GM19467 (cell line): Measurements from ENCODE around the gene PDGFD.

Experiments
- ATAC-seq: cut with Tn5 transposase; IDR thresholded peaks from one replicate; pipeline ENCODE4 v1.9.1; 2021; ENCODE audit warnings: mild to moderate bottlenecking, moderate library complexity; ENCODE audit not compliant: unreplicated experiment

PDGFD gene

DNA sequence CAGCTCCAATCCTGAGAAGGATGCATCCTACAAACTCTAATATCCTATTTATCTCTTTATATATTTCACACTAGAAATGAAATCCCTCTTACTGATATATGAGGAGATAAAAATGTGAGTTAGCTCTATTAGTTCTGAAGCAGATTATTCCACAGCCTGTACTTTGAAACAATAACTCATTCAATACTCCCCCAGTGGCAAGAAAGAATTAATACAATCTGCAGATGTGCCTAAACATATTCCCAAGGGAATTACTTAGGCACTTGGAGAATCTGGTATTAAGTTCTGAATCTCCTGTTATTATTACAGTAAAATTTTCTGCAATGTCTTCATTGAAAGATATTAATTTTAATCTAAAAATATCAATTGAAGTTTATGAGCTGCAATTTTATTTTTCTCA, 68.2 kb downstream of the PDGFD start:
- ATAC-seq, result no peak

- ATAC-seq, result no peak
Observed at GRCh38 chr11:104094576-104094975, 69.4 kb downstream of the PDGFD start.

DNA sequence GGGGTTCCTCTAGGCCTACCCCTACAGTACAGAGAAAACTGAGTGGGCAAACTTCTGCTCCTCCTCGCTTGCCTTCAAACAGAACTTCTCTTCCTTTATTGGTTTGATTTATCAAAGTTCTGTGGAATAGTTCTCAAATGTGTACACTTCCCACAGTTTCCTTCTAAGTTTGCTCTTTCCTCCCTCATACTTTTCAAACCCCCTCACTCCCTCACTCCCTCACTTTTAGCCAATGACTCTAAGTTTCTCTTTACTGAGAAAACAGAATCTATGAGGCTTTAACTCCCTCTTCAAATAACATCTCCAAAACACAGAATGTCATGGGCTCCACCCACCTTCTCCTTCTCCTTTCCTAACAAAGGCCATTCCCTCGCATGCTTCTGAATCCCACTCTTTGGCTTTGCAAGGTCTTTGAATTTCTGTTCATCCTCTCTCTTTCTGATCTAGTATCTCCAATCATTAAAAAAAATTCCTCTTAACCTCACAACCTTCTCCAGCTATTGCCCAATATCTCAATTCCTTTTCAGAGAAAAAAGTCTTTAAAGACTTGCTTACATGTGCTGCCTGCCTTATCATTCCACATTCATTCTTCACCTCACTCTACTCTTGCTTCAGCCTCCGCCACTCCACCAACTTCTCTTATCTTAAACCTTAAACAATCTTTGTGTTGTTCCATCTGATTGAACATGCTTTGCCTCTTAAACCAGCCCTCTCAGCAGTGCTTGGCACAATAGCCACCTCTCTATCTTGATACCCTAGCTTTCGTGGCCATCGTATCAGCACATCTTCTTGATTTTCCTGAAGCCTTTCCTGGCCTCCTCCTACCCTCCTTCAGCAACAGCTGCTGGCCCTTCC, 70.3 kb downstream of the PDGFD start:
- no peak for ATAC-seq

DNA sequence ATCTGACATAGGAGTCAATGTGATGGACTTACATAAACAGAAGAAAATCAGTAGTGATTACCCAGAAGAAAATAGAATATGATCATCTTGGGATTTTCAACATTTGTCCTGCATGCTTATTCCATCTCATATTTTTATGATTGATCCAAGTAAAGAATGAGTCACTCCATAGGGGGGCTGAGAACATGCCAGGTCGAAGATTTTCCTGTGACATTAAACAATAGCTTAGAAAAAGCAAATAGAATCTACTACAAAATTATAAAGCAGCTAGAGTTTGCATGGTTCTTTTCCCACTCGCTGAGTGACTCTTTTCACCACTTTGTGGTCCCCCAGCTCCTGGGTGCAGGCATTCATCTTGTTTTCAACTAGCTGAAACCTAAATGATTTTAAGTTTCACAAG, 71.2 kb downstream of the PDGFD start:
- no peak for ATAC-seq

- ATAC-seq, result no peak
Observed at GRCh38 chr11:104091281-104092096, 72.5 kb downstream of the PDGFD start.

DNA sequence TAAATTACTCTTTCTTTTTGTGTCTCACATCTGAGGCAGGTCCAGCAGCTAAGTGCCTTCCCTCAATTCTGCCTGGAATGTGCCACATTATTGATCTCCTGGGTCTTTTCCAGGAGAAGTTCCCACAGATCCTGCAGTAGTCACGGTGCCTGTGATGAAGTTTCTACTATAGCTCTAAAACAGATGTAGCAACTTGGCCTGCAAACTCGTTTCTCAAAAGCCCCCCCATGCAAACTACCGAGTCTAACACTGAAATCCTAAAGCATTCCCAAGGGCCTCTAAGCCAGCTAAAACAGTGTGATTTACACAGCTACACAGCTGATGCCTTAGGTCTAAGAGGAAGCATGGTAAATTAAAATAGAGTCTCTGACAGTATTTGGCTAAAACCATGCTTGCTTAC, 73.2 kb downstream of the PDGFD start:
- ATAC-seq, result no peak

GRCh38 chr11:104089481-104089880, 74.5 kb downstream of the PDGFD start:
- ATAC-seq, result no peak

DNA sequence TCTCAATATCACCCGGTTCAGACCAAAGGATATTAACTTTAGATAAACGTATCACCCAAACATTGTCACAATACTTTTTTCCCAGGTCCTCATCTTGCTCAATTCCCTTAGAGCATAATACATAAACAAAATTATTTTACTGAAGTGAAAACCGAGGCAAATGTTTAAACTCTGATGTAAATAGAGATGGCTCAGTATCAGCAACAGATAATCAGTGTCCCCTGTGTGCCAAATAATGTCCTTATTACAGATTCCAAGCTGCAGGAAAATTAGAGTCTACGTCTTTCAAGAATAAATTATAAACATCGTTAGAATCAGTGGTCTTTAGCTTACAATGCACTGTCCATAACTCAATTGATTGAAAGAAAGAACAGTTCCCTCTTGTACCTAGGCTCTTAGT, 77.3 kb downstream of the PDGFD start:
- ATAC-seq, result no peak

- no peak for ATAC-seq
Observed at GRCh38 chr11:104078995-104079394, 85.0 kb downstream of the PDGFD start.

DNA sequence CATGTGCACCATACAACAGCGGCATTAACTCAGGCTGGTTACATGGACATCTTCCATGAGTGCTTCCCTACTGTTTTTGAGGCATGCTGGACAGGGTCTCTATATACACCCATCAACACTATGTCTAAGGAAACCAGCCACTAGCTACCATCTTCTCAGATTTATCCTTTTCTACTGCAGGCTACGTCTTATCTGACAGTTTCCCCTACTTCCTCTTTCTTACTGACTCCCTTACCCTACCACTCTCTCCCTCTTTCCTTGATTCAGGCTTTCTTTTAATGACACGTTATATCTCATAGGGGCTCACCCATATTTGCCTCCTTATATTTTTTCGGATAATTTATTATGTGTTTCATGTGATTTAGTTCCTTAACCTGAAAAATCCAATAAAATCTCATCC, 85.7 kb downstream of the PDGFD start:
- no peak for ATAC-seq

DNA sequence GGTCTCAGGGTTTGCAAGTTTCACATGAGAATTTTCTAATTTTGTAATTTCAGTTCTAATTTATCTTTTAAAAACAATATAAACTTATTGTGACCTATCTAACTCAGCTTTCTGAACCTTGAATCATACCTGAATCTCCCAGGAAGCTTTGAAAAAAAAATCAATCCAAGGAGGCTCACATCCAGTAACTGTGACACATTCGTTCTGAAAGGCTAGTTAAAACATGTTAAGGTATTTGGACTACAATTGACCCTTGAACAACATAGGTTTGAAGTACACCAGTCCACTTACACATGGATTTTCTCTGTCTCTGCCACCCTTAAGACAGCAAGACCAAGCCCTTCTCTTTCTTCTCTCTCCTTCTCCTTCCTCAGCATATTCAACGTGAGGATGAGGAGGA, 87.5 kb downstream of the PDGFD start:
- ATAC-seq, result no peak

- no peak for ATAC-seq
Observed at GRCh38 chr11:104075706-104076105, 88.2 kb downstream of the PDGFD start.

- ATAC-seq, result no peak
Observed at GRCh38 chr11:104075091-104075490, 88.9 kb downstream of the PDGFD start.

DNA sequence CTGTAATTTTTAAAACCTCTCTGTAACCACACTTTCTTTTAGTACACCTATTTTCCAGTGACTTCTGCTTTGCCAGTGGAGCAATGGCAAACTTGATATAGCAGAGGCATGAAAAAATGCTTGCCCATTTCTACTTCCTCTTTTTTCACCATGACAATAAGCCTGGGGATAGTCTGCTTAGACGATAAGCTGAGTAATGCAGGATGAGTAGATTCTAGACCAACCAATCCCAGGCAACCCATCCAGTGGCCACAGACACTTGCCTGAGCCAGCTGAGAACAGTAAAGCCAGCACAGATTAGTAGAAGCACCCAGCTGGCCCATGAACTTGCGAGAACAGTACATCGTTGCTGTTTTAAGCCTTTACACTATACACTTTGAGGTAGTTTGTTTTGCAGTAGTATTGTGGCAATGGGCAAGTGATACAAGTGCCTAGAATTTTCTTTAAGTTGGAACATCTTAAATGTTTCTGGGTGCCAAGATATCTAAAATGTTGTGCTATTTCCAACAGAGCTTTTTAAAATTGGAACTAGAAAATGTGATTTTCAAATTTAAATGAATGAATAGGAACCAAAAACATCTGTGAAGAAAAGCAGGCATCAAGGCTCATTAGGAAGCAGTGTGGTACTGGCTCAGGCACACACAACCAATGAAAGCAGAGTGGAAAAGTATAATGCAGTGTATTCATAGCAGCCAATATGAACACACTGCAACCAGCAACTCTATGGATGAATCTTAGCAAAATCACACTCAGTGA, 89.8 kb downstream of the PDGFD start:
- peak; percentile 82 for ATAC-seq

DNA sequence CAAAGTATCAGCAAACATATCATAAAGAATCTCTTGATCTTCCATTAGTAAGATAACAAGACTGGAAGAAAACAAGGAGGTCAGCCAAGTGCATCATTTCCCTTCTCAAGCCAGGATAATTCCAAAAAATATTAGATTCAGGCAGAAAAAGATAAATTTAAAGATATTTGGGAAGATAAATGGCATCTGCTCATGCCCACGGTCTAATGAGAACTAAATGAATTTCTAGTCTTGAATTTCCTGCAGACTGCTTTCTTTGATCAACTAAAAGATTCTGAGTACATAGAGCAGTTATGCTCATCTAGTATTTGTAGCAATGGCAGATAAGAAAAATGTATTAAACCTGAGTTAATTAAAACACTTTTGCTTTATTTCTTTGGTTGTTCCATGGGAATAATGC, 96.4 kb downstream of the PDGFD start:
- no peak for ATAC-seq

DNA sequence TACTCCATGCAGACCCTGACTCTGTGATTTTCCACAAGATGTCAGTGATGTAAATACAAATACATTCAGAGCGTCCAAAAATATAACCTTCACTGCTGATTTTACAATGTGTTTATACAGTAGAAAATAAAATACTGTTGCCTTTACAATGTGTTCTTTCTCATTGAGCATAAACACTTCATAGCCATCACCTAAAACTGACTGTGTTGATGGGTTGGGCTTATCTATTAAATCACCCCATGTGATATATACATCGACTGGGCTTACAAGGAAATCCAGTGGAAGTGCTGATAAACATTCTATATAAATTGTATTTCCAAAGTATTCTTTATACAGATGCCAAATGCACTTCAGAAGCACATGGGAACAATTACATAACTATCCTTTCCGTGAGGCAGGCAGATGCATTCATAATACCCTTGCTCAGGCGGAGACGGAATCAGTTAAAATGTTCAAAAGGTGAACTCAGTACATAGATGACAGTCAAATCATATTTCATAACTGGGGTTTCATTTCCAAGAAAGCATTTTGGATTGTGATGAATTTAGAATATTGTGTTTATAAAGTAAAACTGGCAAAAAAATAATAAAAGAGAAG, 99.8 kb downstream of the PDGFD start:
- ATAC-seq, result no peak

GRCh38 chr11:104061853-104062521, 102.0 kb downstream of the PDGFD start:
- ATAC-seq, result no peak

DNA sequence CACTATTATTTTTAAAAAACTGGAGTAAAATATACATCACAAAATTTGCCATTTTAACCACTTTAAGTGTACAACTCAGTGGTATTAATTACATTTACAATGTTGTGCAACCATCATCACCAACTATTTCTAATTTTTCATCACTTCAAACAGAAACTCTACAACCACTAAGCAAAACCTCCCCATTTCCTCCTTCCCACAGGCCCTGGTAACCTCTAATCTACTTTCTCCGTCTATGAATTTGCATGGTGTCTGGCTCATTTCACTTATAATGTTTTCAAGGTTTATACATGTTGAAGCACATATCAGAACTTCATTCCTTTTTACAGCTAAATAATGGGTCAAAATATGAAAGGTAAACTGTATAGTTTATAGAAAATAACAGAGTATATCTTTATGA, 103.1 kb downstream of the PDGFD start:
- ATAC-seq, result peak; percentile 71

DNA sequence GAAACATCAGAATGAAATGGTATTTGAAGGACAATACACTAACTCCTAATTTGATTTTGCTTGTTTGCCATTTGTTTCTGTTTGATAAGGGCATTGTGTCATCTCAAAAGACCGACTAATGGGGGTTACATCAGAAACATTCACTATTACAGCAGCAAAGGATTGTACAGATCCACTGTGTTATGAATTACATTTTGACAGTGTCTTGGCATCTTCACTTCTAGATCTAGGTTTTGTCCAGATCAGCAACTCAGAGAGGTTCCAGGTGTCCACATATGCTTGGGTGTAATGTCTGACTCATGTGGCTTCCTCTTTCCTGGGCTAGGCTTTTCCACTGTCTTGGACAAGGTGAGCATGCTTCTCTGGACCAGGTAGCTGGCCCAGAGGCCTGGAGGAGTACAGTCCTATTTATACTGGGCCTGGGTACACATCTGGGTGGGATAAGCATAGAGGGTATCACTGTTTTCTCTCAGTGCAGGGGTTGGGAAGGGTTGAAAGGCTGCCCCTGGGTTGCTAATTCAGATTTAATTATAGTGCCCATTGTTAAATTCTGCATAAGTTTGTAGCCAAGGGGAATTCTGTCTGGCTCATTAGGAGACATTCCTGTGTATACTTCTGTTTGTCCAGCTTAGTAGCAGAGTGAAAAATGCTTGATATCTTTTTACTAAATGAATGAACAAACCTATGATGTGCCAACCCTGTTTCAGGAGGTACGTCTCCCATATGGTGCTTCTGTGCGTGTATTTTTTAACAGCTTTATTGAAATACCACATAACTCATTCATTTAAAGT, 103.7 kb downstream of the PDGFD start:
- ATAC-seq, result no peak

GRCh38 chr11:104058680-104059079, 105.3 kb downstream of the PDGFD start:
- ATAC-seq, result no peak
